ENCODE data around the gene SLC35E2B. TPM values are rescaled to one million over a fixed set of nuclear protein-coding genes. Genes with fewer than 3 reads are reported as not detected.

The SLC35E2B gene
- total RNA-seq, 1 donor = 32.8 TPM

DNA sequence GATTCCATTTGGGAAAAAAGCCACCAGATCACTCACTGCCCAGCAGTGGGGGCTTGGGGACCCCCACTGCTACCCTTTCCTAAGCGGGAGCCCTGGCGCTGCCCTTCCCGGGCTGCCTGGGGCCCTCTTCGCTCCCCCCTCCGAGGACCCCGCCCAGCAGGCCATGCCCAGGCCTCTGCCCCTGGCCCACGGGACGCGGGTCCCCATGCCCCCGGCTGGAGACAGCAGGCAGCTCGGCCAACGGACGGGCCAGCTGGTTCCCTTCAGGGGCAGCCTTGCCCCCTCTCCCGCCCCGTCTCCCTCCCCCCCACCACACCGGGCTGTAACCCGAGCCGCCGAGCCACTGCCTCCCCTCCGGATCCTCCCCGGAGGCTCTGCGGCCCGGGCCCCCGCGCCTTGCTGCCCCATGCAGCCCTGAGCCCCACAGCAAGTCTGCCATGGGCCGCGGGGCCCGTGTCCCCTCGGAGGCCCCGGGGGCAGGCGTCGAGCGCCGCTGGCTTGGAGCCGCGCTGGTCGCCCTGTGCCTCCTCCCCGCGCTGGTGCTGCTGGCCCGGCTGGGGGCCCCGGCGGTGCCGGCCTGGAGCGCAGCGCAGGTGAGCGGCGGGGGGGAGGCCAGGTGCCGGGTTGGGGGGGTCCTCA lies 60.7 kb downstream of the SLC35E2B start, which contains the start of gene MMP23B:
MMP23B (plus strand) TSS at position 392 of the 639 bp plus-strand sequence; CDS start at position 438, 46 bp downstream.
- peak within 1 kb of the TSS; percentile 50 for H3K4me3 ChIP-seq (ENCODE audit: low read depth, low read length)
- TF ChIP-seq, protein P1, sequence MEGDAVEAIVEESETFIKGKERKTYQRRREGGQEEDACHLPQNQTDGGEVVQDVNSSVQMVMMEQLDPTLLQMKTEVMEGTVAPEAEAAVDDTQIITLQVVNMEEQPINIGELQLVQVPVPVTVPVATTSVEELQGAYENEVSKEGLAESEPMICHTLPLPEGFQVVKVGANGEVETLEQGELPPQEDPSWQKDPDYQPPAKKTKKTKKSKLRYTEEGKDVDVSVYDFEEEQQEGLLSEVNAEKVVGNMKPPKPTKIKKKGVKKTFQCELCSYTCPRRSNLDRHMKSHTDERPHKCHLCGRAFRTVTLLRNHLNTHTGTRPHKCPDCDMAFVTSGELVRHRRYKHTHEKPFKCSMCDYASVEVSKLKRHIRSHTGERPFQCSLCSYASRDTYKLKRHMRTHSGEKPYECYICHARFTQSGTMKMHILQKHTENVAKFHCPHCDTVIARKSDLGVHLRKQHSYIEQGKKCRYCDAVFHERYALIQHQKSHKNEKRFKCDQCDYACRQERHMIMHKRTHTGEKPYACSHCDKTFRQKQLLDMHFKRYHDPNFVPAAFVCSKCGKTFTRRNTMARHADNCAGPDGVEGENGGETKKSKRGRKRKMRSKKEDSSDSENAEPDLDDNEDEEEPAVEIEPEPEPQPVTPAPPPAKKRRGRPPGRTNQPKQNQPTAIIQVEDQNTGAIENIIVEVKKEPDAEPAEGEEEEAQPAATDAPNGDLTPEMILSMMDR (IDR thresholded peaks at IDR 0.05; ENCODE audit: insufficient read depth, low read depth, low read length) = no peak
- DNase-seq (ENCODE audit: low read depth) = peak; percentile 61

DNA sequence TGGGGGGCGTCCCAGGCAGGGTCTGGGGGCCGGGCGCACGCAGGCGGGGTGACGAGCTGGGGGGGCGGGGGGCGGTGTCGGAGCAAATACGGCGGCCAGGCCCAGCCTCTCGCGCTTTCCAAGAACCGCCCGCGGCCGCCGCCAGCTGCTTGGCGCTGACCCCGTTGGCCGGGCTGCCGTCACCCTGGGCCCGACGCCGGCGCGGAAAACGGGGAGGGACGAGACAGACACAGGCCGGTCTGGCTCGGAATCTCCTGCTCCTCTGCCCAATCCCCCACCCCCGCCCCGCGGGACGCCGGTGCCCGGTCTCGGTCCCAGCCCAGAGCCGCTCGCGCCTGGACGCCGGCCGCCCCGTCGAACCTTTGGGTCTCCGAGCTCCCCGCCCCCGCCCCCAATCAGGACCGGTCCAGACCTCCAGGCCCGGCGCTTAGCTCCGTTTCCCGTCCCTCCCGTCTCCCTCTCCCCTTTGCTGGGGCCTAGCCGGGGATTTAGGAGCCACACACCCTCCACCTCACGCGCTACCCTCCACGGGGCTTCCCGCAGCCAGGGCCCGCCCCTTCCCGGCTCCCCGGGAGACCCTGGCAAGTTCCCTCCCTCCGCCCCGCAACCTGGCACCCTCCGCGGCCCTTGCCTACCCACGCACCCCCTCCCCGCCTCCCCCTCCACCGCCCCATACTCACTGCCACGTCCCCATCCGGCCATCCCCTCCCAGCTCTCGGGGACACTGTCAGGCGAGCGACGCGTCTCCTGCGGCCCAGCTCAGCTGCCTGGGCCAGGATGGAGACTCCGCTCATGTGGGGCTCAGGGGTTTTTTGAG lies 61.4 kb downstream of the SLC35E2B start:
- no peak for DNase-seq (ENCODE audit: low read depth)
- peak overlapping the region; percentile 50 for H3K4me3 ChIP-seq (ENCODE audit: low read depth, low read length)
- TF ChIP-seq, protein P1 (IDR thresholded peaks at IDR 0.05; ENCODE audit: insufficient read depth, low read depth, low read length) = no peak

DNA sequence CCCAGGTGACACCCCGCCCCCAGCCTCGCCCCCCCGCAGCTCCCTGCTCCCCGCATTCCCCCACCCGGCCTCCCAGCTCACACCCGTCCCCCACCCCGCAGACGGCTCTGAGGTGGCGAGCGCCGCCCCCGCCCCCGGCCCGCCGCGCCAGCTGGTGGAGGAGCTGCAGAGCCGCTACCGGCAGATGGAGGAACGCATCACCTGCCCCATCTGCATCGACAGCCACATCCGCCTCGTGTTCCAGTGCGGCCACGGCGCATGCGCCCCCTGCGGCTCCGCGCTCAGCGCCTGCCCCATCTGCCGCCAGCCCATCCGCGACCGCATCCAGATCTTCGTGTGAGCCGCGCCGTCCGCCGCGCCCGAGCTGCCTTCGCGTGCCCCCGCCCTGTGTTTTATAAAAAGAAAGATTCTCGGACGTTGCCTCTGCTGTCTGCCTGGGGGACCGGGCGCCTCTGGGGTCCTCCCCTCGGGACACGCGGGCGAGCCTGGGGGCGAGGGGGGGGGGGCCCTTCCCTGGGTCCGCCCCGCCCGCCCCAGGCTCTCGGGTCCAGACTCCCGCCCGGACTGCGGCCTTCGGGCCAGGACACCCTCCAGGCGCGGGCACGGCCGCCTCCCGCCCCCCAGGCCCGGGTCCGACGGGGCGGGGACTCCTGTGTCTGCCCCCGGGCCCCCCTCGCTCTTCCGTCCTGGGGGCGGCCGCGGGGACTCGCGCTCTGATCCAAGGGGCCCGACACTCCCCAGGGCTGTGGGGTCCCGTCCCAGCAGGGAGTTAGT lies 62.2 kb downstream of the SLC35E2B start:
- no peak overlapping the region for H3K4me3 ChIP-seq (ENCODE audit: low read depth, low read length)
- TF ChIP-seq, protein P1 (IDR thresholded peaks at IDR 0.05; ENCODE audit: insufficient read depth, low read depth, low read length) = no peak
- peak; percentile 64 for DNase-seq (ENCODE audit: low read depth)

DNA sequence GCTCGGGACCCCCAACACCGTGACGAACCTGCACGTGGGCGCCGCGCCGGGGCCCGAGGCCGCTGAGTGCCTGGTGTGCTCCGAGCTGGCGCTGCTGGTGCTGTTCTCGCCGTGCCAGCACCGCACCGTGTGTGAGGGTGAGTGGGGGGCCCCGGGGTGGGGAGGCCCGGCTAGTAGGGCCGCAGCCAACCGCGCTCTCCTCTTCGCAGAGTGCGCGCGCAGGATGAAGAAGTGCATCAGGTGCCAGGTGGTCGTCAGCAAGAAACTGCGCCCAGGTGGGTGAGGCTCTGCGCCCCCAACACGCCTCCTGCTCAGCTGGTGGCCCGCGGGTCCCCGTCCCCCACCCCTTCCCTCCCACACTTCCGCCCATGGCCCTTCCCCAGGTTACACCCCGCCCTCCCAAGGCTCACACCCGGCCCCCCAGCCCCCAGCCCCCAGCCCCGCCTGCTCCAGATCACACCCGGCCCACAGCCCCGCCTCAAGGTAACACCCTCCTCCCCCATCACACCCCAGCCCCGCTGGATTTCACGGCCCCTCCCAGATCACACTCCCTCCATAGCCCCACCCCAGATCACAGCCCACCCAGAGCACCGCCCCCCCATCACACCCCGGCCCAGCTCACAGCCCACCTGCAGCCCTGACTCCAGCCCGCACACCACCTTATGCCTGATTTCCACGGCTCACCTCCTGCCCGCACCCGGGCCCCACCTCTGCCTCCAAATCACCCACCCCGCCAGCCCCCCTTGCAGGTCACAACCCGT lies 63.0 kb downstream of the SLC35E2B start:
- TF ChIP-seq, protein P1 (IDR thresholded peaks at IDR 0.05; ENCODE audit: insufficient read depth, low read depth, low read length) = no peak
- H3K4me3 ChIP-seq (ENCODE audit: low read depth, low read length) = no peak overlapping the region
- no peak for DNase-seq (ENCODE audit: low read depth)

DNA sequence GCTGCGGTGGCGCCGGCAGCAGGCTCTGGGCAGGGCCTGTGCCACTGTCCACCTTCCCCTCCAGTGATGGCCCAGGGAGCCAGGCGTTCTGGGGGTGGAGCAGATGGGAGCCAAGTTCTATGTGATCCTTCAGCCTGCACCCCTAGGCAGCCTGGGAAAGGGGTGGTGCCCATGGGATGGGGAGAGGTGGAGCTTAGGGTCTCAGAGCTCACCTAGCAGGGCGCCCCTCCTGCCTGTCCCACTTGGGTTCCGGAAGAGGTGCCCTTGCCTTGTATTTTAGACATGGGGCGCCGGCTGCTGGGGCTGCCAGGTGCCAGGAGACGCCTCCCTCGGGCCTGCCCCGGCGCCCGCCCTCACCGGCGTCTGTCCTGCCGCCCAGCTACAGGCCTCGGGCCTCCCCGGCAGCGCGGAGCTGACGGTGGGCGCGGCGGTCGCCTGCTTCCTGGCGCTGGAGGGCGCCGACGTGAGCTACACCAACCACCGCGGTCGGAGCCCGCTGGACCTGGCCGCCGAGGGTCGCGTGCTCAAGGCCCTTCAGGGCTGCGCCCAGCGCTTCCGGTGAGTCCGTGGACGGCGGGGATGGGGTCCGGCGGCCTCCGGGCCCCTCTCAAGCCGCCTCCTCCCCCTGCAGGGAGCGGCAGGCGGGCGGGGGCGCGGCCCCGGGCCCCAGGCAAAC lies 63.7 kb downstream of the SLC35E2B start:
- no peak for DNase-seq (ENCODE audit: low read depth)
- no peak overlapping the region for H3K4me3 ChIP-seq (ENCODE audit: low read depth, low read length)
- TF ChIP-seq, protein P1 (IDR thresholded peaks at IDR 0.05; ENCODE audit: insufficient read depth, low read depth, low read length) = no peak

Measured in fibroblast of villous mesenchyme (primary cell).